Transverse colon (tissue), 4 donors: ENCODE data around the gene NAP1L4. TPM values are rescaled to one million over a fixed set of nuclear protein-coding genes. Genes with fewer than 3 reads are reported as not detected.

Experiments used
- DNase-seq: peaks from one replicate; pipeline ENCODE4 v3.0.0-alpha.2; 2019
- H3K27ac ChIP-seq, 4 donors: fragments of 200-600 bp; sonication (generic); 2 replicates each; pipeline ENCODE4 v1.5.1; 2016 to 2018; ENCODE audit warnings: inconsistent platforms in 4 of 4
- H3K27me3 ChIP-seq: fragments of 200-600 bp; sonication (generic); 2 replicates; pipeline ENCODE4 v1.5.1; 2017; ENCODE audit warnings: inconsistent platforms
- H3K36me3 ChIP-seq, 4 donors: fragments of 200-600 bp; sonication (generic); 2 replicates each; pipeline ENCODE4 v1.5.1; 2017 to 2019; ENCODE audit warnings: inconsistent platforms in 4 of 4
- H3K4me1 ChIP-seq, 4 donors: fragments of 200-600 bp; sonication (generic); 2 replicates each; pipeline ENCODE4 v1.5.1; 2017 to 2020; ENCODE audit warnings: inconsistent platforms in 4 of 4
- H3K4me3 ChIP-seq, 4 donors: fragments of 200-600 bp; sonication (generic); 1 replicate in 1 of 4; 2 replicates in 3 of 4; pipeline versions ENCODE4 v1.5.1 to v1.6.1; 2017 to 2019; ENCODE audit warnings: inconsistent platforms in 4 of 4
- H3K9me3 ChIP-seq, 2 donors: fragments of 200-600 bp; sonication (generic); 2 replicates each; pipeline ENCODE4 v1.5.1; 2017 to 2019; ENCODE audit warnings: inconsistent platforms in 2 of 2
- EP300 ChIP-seq: sonication (generic); formaldehyde crosslinking; IDR thresholded peaks from one replicate; pipeline ENCODE4 v1.6.1; 2017; ENCODE audit warnings: antibody characterized with exemption, low read depth
- POLR2A ChIP-seq: fragments of 450-650 bp; IDR thresholded peaks from one replicate; pipeline ENCODE4 v1.6.1; 2016; ENCODE audit warnings: antibody characterized with exemption, mild to moderate bottlenecking, moderate library complexity
- POLR2AphosphoS5 ChIP-seq, 3 donors: sonication (generic); formaldehyde crosslinking; IDR thresholded peaks; one replicate each; pipeline ENCODE4 v1.6.1; 2016; ENCODE audit warnings: antibody characterized with exemption in 3 of 3
- WGBS, 2 donors: methylation state at CpG; one replicate each; pipeline ENCODE4 v1.1.5; 2018; ENCODE audit warnings: low coverage in 1 of 2; 5-methylcytosine and 5-hydroxymethylcytosine counted together
- in situ Hi-C, 4 donors: fragments of 200-750 bp; cut with MboI; loops; one replicate each; pipeline versions ENCODE4 v1.15.0 to v1.15.1; 2017; ENCODE audit warnings: low sequenced_read_pairs in 3 of 4, low pct_ligation_motif_present in 1 of 4, low pct_unique_long_range_greater_than_20kb in 1 of 4
- intact Hi-C: fragments of 100-400 bp; cut with DNase I; formaldehyde crosslinking; loops from one replicate; pipeline ENCODE4 v1.15.1; 2023; ENCODE audit warnings: low total_unique reads
- total RNA-seq, 4 donors: library from RNA; depleted of rRNA; stranded (reverse); fragments of >200 nt; gene quantifications; one replicate each; pipeline ENCODE4 v1.1.0, GENCODE V29; 2016
- TF ChIP-seq, protein P1 (sequence below), 5 experiments: fragments of 200-600 bp in 3 of 5; fragments of 450-650 bp in 2 of 5; sonication (generic) in 3 of 5; IDR thresholded peaks; 1 replicate in 2 of 5; 2 replicates in 3 of 5; pipeline ENCODE4 v1.5.1; 2016 to 2017; ENCODE audit warnings: antibody characterized with exemption in 5 of 5, inconsistent platforms in 3 of 5, mild to moderate bottlenecking in 2 of 5, moderate library complexity in 1 of 5

The NAP1L4 gene
- total RNA-seq, 4 donors from 2014 or later = 63.6 to 140 (median 111) TPM

DNA sequence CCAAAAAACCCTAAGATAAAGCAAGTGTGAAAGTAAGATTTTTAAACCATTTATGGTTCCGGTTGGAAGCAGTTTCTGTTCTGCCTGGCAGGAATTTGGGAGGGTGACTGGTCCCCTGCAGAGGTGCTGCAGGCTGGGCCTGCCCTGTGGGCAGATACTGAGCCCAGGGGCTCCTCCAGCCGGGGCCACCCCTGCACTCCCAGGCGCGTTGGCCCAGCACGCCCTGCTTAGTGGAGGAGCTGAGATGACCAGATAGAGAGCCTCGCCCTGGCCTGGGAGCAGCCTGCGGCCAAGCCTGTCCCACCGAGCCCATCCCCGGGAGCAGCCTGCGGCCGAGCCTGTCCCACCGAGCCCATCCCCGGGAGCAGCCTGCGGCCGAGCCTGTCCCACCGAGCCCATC is 70.9 kb downstream of the NAP1L4 start:
- Histone ChIP-seq H3K27ac (no peak overlapping the region), H3K9me3 (no peaks in the 10 kb centered on the region), H3K27me3 (no peaks in the 10 kb centered on the region), H3K36me3 (no peaks in the 10 kb centered on the region), H3K4me3 (no peak overlapping the region), H3K4me1 (peaks cover 0 to 23% (median 17%) of the 10 kb centered on the region in 4 donors)
- in situ Hi-C loops = no loop called here
- intact Hi-C loops = no loop called here
- TF ChIP-seq, protein P1, sequence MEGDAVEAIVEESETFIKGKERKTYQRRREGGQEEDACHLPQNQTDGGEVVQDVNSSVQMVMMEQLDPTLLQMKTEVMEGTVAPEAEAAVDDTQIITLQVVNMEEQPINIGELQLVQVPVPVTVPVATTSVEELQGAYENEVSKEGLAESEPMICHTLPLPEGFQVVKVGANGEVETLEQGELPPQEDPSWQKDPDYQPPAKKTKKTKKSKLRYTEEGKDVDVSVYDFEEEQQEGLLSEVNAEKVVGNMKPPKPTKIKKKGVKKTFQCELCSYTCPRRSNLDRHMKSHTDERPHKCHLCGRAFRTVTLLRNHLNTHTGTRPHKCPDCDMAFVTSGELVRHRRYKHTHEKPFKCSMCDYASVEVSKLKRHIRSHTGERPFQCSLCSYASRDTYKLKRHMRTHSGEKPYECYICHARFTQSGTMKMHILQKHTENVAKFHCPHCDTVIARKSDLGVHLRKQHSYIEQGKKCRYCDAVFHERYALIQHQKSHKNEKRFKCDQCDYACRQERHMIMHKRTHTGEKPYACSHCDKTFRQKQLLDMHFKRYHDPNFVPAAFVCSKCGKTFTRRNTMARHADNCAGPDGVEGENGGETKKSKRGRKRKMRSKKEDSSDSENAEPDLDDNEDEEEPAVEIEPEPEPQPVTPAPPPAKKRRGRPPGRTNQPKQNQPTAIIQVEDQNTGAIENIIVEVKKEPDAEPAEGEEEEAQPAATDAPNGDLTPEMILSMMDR (IDR thresholded peaks at IDR 0.05) = no peak
- no peak for DNase-seq
- 78% methylated on average over 8 of the region's 16 CpGs; no CpG with 5 or more reads in 1 of the 2 donors for WGBS, 2 donors

DNA sequence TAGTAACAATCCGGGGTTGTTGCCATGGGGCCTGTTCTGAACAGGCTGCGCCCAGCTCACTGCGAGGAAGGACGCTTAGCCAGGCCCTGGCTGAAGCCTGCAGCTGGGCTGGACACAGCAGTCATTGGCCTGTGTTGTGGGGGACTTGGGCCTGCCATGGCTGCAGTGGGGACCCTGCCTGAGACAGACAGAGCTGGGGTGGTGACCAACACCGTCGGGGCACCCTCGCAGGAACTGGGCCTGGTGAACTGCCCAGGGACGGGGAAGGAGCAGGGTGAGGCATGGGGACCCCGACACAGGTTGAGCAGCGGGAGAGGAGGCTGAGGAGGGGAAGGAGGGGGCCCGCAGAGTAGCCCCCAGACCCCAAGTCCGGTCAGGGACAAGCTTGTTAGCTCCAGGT is 71.8 kb downstream of the NAP1L4 start:
- in situ Hi-C loops (no loop called here), intact Hi-C loops (no loop called here)
- TF ChIP-seq, protein P1 (IDR thresholded peaks at IDR 0.05) = no peak
- TF ChIP-seq POLR2A (no peak), EP300 (no peak), POLR2AphosphoS5 (IDR thresholded peaks at IDR 0.05) (no peak)
- DNase-seq = no peak
- Histone ChIP-seq H3K4me1 (peaks cover 0 to 20% (median 16%) of the 10 kb centered on the region in 4 donors), H3K27me3 (no peaks in the 10 kb centered on the region), H3K4me3 (no peak overlapping the region), H3K9me3 (no peaks in the 10 kb centered on the region), H3K36me3 (no peaks in the 10 kb centered on the region), H3K27ac (no peak overlapping the region)
- WGBS, 2 donors = 93 to 100% methylated on average over 1 to 12 of the region's 12 CpGs

DNA sequence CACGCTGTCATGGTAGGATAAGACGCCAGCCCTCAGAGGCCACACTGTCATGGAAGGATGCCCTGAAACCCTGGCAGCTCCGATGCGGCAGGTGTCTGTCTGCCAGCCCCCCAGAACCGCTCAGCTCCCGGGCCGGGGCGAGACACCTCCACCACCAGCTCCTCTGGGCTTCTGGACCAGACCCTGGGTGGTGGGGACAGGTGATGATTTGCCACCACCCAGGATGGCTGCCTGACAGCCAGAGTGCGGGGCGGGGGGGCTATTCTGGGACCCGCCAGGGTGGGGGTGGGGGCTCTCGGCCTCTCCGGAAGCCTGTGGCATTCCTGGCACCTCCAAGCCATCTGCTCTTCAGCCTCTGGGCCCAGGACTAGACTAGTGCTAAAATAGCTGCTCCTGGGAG is 72.3 kb downstream of the NAP1L4 start:
- no peaks in the 10 kb centered on the region for H3K27me3 ChIP-seq
- intact Hi-C loops = no loop called here
- in situ Hi-C loops = no loop called here
- H3K27ac ChIP-seq = no peak overlapping the region
- TF ChIP-seq POLR2AphosphoS5 (IDR thresholded peaks at IDR 0.05) (no peak), POLR2A (no peak), EP300 (no peak)
- TF ChIP-seq, protein P1 (IDR thresholded peaks at IDR 0.05) = no peak
- no peak overlapping the region for H3K4me3 ChIP-seq
- peaks cover 0 to 15% (median 10%) of the 10 kb centered on the region in 4 donors for H3K4me1 ChIP-seq
- no peak for DNase-seq
- H3K9me3 ChIP-seq = no peaks in the 10 kb centered on the region
- no peaks in the 10 kb centered on the region for H3K36me3 ChIP-seq
- WGBS, 2 donors = 90% methylated on average over 12 of the region's 13 CpGs; no CpG with 5 or more reads in 1 of the 2 donors

DNA sequence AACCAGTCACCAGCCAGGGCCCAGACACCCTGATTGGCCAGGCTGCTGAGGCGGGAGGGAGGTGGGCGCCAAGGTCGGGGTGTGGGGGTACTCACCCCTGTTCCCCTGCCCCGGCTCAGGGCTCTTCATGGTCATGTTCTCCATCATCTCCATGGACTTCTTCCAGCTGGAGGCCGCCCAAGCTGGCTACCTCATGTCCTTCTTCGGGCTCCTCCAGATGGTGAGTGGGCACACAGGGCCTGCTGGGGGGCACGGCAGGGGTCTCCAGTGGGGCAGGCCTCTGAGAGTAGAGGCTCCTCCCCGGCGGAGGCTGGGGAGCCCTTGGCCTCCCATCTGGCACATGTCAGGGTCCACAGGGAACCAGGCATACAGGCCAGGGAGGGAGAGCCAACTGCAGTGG is 72.9 kb downstream of the NAP1L4 start:
- in situ Hi-C loops = no loop called here
- WGBS, 2 donors = 95% methylated on average over 8 of the region's 9 CpGs; no CpG with 5 or more reads in 1 of the 2 donors

More for the DNA sequence above, 72.9 kb downstream of the NAP1L4 start:
- no peak overlapping the region for H3K4me3 ChIP-seq
- H3K27ac ChIP-seq = no peak overlapping the region
- peaks cover 0 to 9% (median 6%) of the 10 kb centered on the region in 4 donors for H3K4me1 ChIP-seq
- no peaks in the 10 kb centered on the region for H3K36me3 ChIP-seq
- no peaks in the 10 kb centered on the region for H3K9me3 ChIP-seq
- DNase-seq = no peak
- intact Hi-C loops = no loop called here
- TF ChIP-seq EP300 (no peak), POLR2A (no peak), POLR2AphosphoS5 (IDR thresholded peaks at IDR 0.05) (no peak)
- TF ChIP-seq, protein P1 (IDR thresholded peaks at IDR 0.05) = no peak
- H3K27me3 ChIP-seq = no peaks in the 10 kb centered on the region
